Right atrium auricular region (tissue), 2 donors: ENCODE data around the gene CPLX3. TPM values are rescaled to one million over a fixed set of nuclear protein-coding genes. Genes with fewer than 3 reads are reported as not detected.
A peak's percentile ranks its signal among the peaks of the same experiment; 100 is the strongest.

Source experiments
- DNase-seq: peaks from one replicate; pipeline ENCODE4 v3.0.0-alpha.2; 2019; ENCODE audit warnings: low spot score
- H3K27ac ChIP-seq, 2 donors: fragments of 200-600 bp; sonication (generic); 1 replicate in 1 of 2; 2 replicates in 1 of 2; pipeline ENCODE4 v1.5.1; 2016 to 2019
- H3K27me3 ChIP-seq, 2 donors: fragments of 200-600 bp; sonication (generic); one replicate each; pipeline versions ENCODE4 v1.5.1 to v1.6.0; 2017 to 2019
- H3K36me3 ChIP-seq: fragments of 200-600 bp; sonication (generic); one replicate; pipeline ENCODE4 v1.5.1; 2016
- H3K4me1 ChIP-seq, 2 donors: fragments of 200-600 bp; sonication (generic); one replicate each; pipeline versions ENCODE4 v1.5.1 to v1.6.0; 2017 to 2019
- H3K4me3 ChIP-seq, 2 donors: fragments of 200-600 bp; sonication (generic); 1 replicate in 1 of 2; 2 replicates in 1 of 2; pipeline ENCODE4 v1.5.1; 2017 to 2019; ENCODE audit warnings: mild to moderate bottlenecking in 1 of 2, moderate library complexity in 1 of 2
- H3K9me3 ChIP-seq, 2 donors: fragments of 200-600 bp; sonication (generic); one replicate each; pipeline ENCODE4 v1.5.1; 2019
- total RNA-seq, 2 donors: library from RNA; depleted of rRNA; stranded (reverse); fragments of >200 nt; gene quantifications; one replicate each; pipeline ENCODE4 v1.1.0, GENCODE V29; 2016
- TF ChIP-seq, protein P1 (sequence below), 2 donors: fragments of 200-600 bp; sonication (generic); IDR thresholded peaks; one replicate each; pipeline ENCODE4 v1.5.1; 2019; ENCODE audit warnings: antibody characterized with exemption in 2 of 2

The CPLX3 gene
- total RNA-seq, 2 donors from 2014 or later: 1.1 to 10.8 TPM

- peak overlapping the region in 1 of 2 donors; percentile 93 for H3K27ac ChIP-seq
- no peaks in the 10 kb centered on the region for H3K9me3 ChIP-seq
- no peaks in the 10 kb centered on the region for H3K27me3 ChIP-seq
- H3K4me3 ChIP-seq: no peak overlapping the region
- DNase-seq: no peak
- H3K36me3 ChIP-seq: peaks cover 43% of the 10 kb centered on the region
- peaks cover 0 to 29% of the 10 kb centered on the region in 2 donors for H3K4me1 ChIP-seq
- TF ChIP-seq, protein P1, sequence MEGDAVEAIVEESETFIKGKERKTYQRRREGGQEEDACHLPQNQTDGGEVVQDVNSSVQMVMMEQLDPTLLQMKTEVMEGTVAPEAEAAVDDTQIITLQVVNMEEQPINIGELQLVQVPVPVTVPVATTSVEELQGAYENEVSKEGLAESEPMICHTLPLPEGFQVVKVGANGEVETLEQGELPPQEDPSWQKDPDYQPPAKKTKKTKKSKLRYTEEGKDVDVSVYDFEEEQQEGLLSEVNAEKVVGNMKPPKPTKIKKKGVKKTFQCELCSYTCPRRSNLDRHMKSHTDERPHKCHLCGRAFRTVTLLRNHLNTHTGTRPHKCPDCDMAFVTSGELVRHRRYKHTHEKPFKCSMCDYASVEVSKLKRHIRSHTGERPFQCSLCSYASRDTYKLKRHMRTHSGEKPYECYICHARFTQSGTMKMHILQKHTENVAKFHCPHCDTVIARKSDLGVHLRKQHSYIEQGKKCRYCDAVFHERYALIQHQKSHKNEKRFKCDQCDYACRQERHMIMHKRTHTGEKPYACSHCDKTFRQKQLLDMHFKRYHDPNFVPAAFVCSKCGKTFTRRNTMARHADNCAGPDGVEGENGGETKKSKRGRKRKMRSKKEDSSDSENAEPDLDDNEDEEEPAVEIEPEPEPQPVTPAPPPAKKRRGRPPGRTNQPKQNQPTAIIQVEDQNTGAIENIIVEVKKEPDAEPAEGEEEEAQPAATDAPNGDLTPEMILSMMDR (IDR thresholded peaks at IDR 0.05): no peak
Measured at GRCh38 chr15:74844319-74845207, 18.1 kb downstream of the CPLX3 start.

- no peak for DNase-seq
- no peaks in the 10 kb centered on the region for H3K9me3 ChIP-seq
- peaks cover 0 to 29% of the 10 kb centered on the region in 2 donors for H3K4me1 ChIP-seq
- H3K4me3 ChIP-seq: no peak overlapping the region
- H3K27me3 ChIP-seq: no peaks in the 10 kb centered on the region
- peaks cover 43% of the 10 kb centered on the region for H3K36me3 ChIP-seq
- no peak overlapping the region for H3K27ac ChIP-seq
- TF ChIP-seq, protein P1 (IDR thresholded peaks at IDR 0.05): no peak
Measured at GRCh38 chr15:74845208-74845568, 18.8 kb downstream of the CPLX3 start.

DNA sequence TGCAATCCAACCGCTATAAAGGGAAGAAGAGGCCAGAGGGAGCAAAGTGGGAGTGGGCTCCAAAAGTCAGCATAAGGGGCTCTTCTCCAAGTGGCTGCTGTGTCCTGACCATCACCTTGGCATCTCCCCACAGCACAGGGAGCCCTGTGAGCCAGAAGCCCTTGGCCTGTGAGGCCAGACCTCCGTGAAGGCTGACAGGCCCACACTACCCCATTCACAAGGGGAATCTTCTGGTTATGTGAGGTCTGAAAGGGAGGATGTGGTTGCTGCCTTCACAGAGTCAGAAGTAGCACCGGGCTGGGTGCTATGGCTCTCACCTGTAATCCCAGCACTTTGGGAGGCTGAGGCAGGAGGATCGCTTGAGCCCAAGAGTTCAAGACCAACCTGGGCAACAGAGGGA lies 19.2 kb downstream of the CPLX3 start:
- no peaks in the 10 kb centered on the region for H3K9me3 ChIP-seq
- TF ChIP-seq, protein P1 (IDR thresholded peaks at IDR 0.05): no peak
- H3K36me3 ChIP-seq: peaks cover 47% of the 10 kb centered on the region
- no peaks in the 10 kb centered on the region for H3K27me3 ChIP-seq
- peaks cover 0 to 29% of the 10 kb centered on the region in 2 donors for H3K4me1 ChIP-seq
- DNase-seq: no peak
- no peak overlapping the region for H3K4me3 ChIP-seq
- H3K27ac ChIP-seq: no peak overlapping the region

DNA sequence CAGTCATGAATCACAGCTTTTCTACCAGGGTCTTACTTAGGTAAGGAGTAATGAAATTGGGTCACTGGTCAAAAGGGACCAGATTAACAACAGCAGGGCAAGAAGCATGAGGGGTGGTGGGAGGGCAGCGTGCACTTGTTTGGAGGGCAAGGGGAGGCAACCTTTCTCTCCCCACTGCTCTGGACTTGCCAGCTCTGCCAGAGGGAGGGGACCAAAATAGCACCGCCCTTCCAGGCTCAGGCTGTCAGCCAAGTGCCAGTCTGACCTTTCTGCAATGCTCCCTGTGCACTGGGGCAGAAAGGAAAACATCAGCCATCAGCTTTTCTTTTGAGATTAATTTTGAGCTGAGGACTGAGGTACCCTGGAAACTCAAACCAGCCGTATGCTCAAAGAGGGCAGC lies 21.0 kb downstream of the CPLX3 start:
- H3K36me3 ChIP-seq: peaks cover 66% of the 10 kb centered on the region
- DNase-seq: no peak
- H3K9me3 ChIP-seq: no peaks in the 10 kb centered on the region
- no peak overlapping the region for H3K4me3 ChIP-seq
- no peaks in the 10 kb centered on the region for H3K27me3 ChIP-seq
- H3K27ac ChIP-seq: peak overlapping the region; percentile 32 to 62
- H3K4me1 ChIP-seq: peaks cover 0 to 16% of the 10 kb centered on the region in 2 donors
- TF ChIP-seq, protein P1 (IDR thresholded peaks at IDR 0.05): no peak

GRCh38 chr15:74850393-74850792 lies 24.0 kb downstream of the CPLX3 start:
- H3K36me3 ChIP-seq: peaks cover 76% of the 10 kb centered on the region
- TF ChIP-seq, protein P1 (IDR thresholded peaks at IDR 0.05): no peak
- no peak for DNase-seq

More at GRCh38 chr15:74850393-74850792, 24.0 kb downstream of the CPLX3 start:
- no peaks in the 10 kb centered on the region for H3K9me3 ChIP-seq
- H3K27me3 ChIP-seq: no peaks in the 10 kb centered on the region
- H3K27ac ChIP-seq: no peak overlapping the region
- H3K4me3 ChIP-seq: no peak overlapping the region
- peaks cover 0 to 6% of the 10 kb centered on the region in 2 donors for H3K4me1 ChIP-seq
